T-cell (primary cell): ENCODE measurements around the gene DNMT3A. TPM values are rescaled to one million over a fixed set of nuclear protein-coding genes. Genes with fewer than 3 reads are reported as not detected.

Experiments used
- ATAC-seq, 4 experiments: fragments of 200-7000 bp in 3 of 4; fragments of 150-1000 bp in 1 of 4; cut with Tn5 transposase; replicated peaks in 1 of 4; 1 replicate in 3 of 4; 2 replicates in 1 of 4; pipeline ENCODE4 v1.10.0; 2021; ENCODE audit warnings: moderate library complexity in 3 of 4, mild to moderate bottlenecking in 2 of 4, moderate number of reproducible peaks in 1 of 4
- CTCF ChIA-PET, 2 donors: fragments of 300-600 bp; sonication (Branson Sonifier 250); formaldehyde crosslinking; loops; one replicate each; lab custom pipeline; 2022; ENCODE audit warnings: antibody characterized with exemption in 2 of 2; lab: Charles Lee
- POLR2A ChIA-PET, 2 donors: fragments of 300-600 bp; sonication (Branson Sonifier 250); formaldehyde crosslinking; loops; one replicate each; lab custom pipeline; 2022; ENCODE audit warnings: antibody characterized with exemption in 2 of 2; lab: Charles Lee
- DNase-seq, 35 experiments: peaks; one replicate each; pipeline versions ENCODE4 v3.0.0 to v3.0.0-alpha.2; 2013 to 2023
- H3K27ac ChIP-seq: one replicate; pipeline ENCODE4 v1.5.1; 2013; ENCODE audit warnings: low read length
- H3K27me3 ChIP-seq, 2 experiments: replicated peaks in 1 of 2; 1 replicate in 1 of 2; 2 replicates in 1 of 2; pipeline versions ENCODE4 v1.6.1 to v1.7.0; 2013; ENCODE audit warnings: low read length in 1 of 2, mixed read lengths in 1 of 2; ENCODE audit not compliant: control insufficient read depth in 2 of 2, insufficient read depth in 2 of 2; ENCODE audit errors: extremely low read depth in 1 of 2
- H3K36me3 ChIP-seq, 2 donors: 1 replicate in 1 of 2; 2 replicates in 1 of 2; pipeline versions ENCODE4 v1.6.1 to v1.7.0; 2013; ENCODE audit warnings: low read length in 1 of 2; ENCODE audit not compliant: control insufficient read depth in 2 of 2, insufficient read depth in 1 of 2; ENCODE audit errors: extremely low read depth in 1 of 2
- H3K4me1 ChIP-seq, 2 experiments: 1 replicate in 1 of 2; 2 replicates in 1 of 2; pipeline versions ENCODE4 v1.6.1 to v1.7.0; 2013; ENCODE audit warnings: low read length in 2 of 2, mixed read lengths in 1 of 2; ENCODE audit not compliant: insufficient read depth in 2 of 2, control insufficient read depth in 1 of 2; ENCODE audit errors: extremely low read depth in 1 of 2
- H3K4me3 ChIP-seq, 2 donors: 1 replicate in 1 of 2; 2 replicates in 1 of 2; pipeline versions ENCODE4 v1.5.1 to v1.7.0; 2013; ENCODE audit warnings: mild to moderate bottlenecking in 2 of 2, low read length in 1 of 2, moderate library complexity in 1 of 2; ENCODE audit not compliant: control insufficient read depth in 1 of 2; ENCODE audit errors: extremely low read depth in 1 of 2
- H3K9me3 ChIP-seq: 2 replicates; pipeline ENCODE4 v1.7.0; 2013
- H3K27ac Mint-ChIP-seq, 2 donors: one replicate each; pipeline ENCODE4 v1.8.0; 2020 to 2021; ENCODE audit warnings: mild to moderate bottlenecking in 2 of 2, mixed read lengths in 2 of 2
- H3K27me3 Mint-ChIP-seq, 2 donors: one replicate each; pipeline ENCODE4 v1.8.0; 2021 to 2022; ENCODE audit warnings: mixed read lengths in 2 of 2
- H3K36me3 Mint-ChIP-seq: one replicate; pipeline ENCODE4 v1.8.0; 2021; ENCODE audit warnings: mixed read lengths
- H3K4me1 Mint-ChIP-seq, 3 donors: one replicate each; pipeline ENCODE4 v1.8.0; 2020 to 2022; ENCODE audit warnings: mixed read lengths in 3 of 3, mild to moderate bottlenecking in 1 of 3
- H3K4me3 Mint-ChIP-seq, 3 donors: one replicate each; pipeline ENCODE4 v1.8.0; 2020 to 2022; ENCODE audit warnings: mild to moderate bottlenecking in 3 of 3, mixed read lengths in 3 of 3, moderate library complexity in 3 of 3
- H3K9me3 Mint-ChIP-seq, 3 donors: one replicate each; pipeline ENCODE4 v1.8.0; 2020 to 2022; ENCODE audit warnings: mixed read lengths in 3 of 3
- WGBS: methylation state at CpG from one replicate; pipeline ENCODE4 v1.1.5; 2013; ENCODE audit warnings: missing lambda C conversion rate; ENCODE audit not compliant: insufficient coverage; 5-methylcytosine and 5-hydroxymethylcytosine counted together
- total RNA-seq, 35 experiments: library from RNA in 6 of 35; stranded (reverse) in 6 of 35; fragments of 120-200 nt in 1 of 35; gene quantifications; one replicate each; pipeline versions ENCODE4 v1.2.1 to v1.2.4 and lab custom pipeline; 2013 to 2026

Gene DNMT3A
- total RNA-seq, 5 donors from 2014 or later (not counting 1 experiment from before 2014, with no cell fraction given), result 78.7 to 125 (median 93.2) TPM

DNA sequence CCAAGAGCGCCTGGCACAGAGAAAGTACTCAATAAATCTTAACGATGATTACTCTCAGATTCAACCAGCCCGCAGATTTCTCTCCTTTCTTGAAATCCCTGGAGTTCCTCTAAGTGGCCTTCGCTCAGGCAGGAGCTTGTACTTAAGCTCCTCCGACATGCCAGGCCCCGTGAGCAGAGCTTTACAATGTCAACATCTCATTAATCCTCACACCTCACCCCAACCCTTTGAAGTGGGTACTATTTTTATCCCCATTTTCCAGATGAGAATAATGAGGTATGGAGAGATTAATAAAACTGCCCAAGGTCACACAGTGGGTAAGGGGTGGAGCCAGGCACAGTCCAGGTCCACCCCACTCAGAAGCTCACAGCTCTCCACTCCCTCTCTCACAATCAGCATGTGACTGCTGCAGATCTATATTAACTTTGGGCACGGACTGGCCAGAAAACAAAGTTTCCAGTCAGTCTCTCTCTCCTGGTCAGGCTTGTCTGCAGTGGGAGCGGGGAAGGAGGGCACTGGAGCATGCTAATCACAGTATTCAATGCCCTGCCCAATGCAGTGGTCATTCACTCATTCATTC is 18.0 kb downstream of the DNMT3A start:
- 77% methylated on average over 6 of the region's 8 CpGs for WGBS
- Histone ChIP-seq H3K4me3 (peak overlapping the region in 1 of 2 donors; percentile 49), H3K27me3 (no peaks in the 10 kb centered on the region), H3K9me3 (no peaks in the 10 kb centered on the region), H3K4me1 (peaks cover 0 to 35% of the 10 kb centered on the region in 2 experiments), H3K36me3 (peaks cover 3 to 12% of the 10 kb centered on the region in 2 donors), H3K27ac (peak overlapping the region; percentile 36)
- ATAC-seq (no peak), DNase-seq (no peak)
- H3K36me3 Mint-ChIP-seq, result peaks cover 24% of the 10 kb centered on the region
- ChIA-PET CTCF (interaction anchor here in 1 of 2 donors (1.4 to 2.1 kb wide), 2 partner anchors 9 to 39 kb away, joined by 6 to 10 read pairs; no protein-coding TSS in a partner anchor), POLR2A (interaction anchor here in 1 of 2 donors (0.8 kb wide), 1 partner anchor 39 kb away, joined by 3 read pairs; no protein-coding TSS in a partner anchor)
- no peaks in the 10 kb centered on the region for H3K27me3 Mint-ChIP-seq
- H3K4me1 Mint-ChIP-seq, result peaks cover 51 to 60% (median 56%) of the 10 kb centered on the region in 3 donors
- H3K9me3 Mint-ChIP-seq, result peaks cover 0 to 17% (median 4%) of the 10 kb centered on the region in 3 donors
- peak overlapping the region; percentile 70 to 79 (median 71) for H3K4me3 Mint-ChIP-seq
- peak overlapping the region; percentile 87 to 90 for H3K27ac Mint-ChIP-seq

DNA sequence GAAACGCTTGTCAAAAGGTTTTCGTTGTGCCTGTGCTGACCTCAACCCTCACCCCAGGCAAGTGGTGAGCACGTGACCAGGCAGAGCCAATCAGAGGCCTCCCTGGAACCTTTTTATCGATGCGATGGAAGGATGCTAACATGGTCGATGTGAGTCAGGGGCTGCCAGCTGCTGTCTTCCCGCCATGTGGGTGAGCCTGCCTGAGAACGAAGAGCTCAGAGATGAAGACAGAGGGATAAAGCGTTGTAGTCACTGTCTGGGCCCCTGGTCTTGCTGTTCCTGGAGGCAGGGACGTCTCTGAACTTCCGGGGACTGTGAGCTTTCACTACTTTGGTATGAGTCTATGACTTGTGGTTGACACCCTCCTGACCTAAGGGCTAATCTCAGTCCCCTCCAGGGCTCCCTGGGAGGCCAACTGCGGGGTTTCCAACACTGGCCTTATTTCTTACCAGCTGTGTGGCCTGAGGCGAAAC is 18.6 kb downstream of the DNMT3A start:
- peak overlapping the region; percentile 70 to 79 (median 71) for H3K4me3 Mint-ChIP-seq
- DNase-seq, result peak in 30 of 35 experiments; percentile 28 to 72 (median 46)
- CTCF ChIA-PET, result interaction anchor here (0.6 to 2.1 kb wide), 4 partner anchors 9 to 191 kb away, joined by 3 to 10 read pairs (median 5); no protein-coding TSS in a partner anchor
- H3K27ac Mint-ChIP-seq, result peak overlapping the region; percentile 87 to 90
- no peaks in the 10 kb centered on the region for H3K27me3 Mint-ChIP-seq
- H3K36me3 Mint-ChIP-seq, result peaks cover 24% of the 10 kb centered on the region
- H3K4me3 ChIP-seq, result peak overlapping the region in 1 of 2 donors; percentile 49
- POLR2A ChIA-PET, result no interaction called here
- peaks cover 0 to 17% (median 4%) of the 10 kb centered on the region in 3 donors for H3K9me3 Mint-ChIP-seq
- 36% methylated on average over 12 of the region's 13 CpGs for WGBS
- peak; percentile 43 to 72 (median 60) for ATAC-seq
- H3K4me1 ChIP-seq, result peaks cover 0 to 33% of the 10 kb centered on the region in 2 experiments
- H3K27me3 ChIP-seq, result no peaks in the 10 kb centered on the region
- no peaks in the 10 kb centered on the region for H3K9me3 ChIP-seq
- H3K27ac ChIP-seq, result peak overlapping the region; percentile 36
- H3K36me3 ChIP-seq, result peaks cover 3 to 12% of the 10 kb centered on the region in 2 donors
- H3K4me1 Mint-ChIP-seq, result peaks cover 53 to 61% (median 56%) of the 10 kb centered on the region in 3 donors

- WGBS, result 56% methylated on average over 9 of the region's 9 CpGs
- peaks cover 0 to 33% of the 10 kb centered on the region in 2 experiments for H3K4me1 ChIP-seq
- Mint-ChIP-seq H3K4me3 (peak overlapping the region; percentile 10 to 71 (median 70)), H3K4me1 (peaks cover 58 to 66% (median 60%) of the 10 kb centered on the region in 3 donors), H3K27ac (peak overlapping the region; percentile 69 to 90), H3K36me3 (peaks cover 17% of the 10 kb centered on the region), H3K9me3 (peaks cover 0 to 12% (median 4%) of the 10 kb centered on the region in 3 donors), H3K27me3 (no peaks in the 10 kb centered on the region)
- ATAC-seq, result no peak
- DNase-seq, result no peak
- no peak overlapping the region for H3K4me3 ChIP-seq
- ChIA-PET CTCF (interaction anchor here (0.6 to 2.1 kb wide), 5 partner anchors 8 to 197 kb away, joined by 3 to 10 read pairs (median 4); no protein-coding TSS in a partner anchor), POLR2A (no interaction called here)
- H3K36me3 ChIP-seq, result peaks cover 3 to 8% of the 10 kb centered on the region in 2 donors
- H3K27me3 ChIP-seq, result no peaks in the 10 kb centered on the region
- peak overlapping the region; percentile 36 for H3K27ac ChIP-seq
- H3K9me3 ChIP-seq, result no peaks in the 10 kb centered on the region
Observed at GRCh38 chr2:25322312-25322711, 19.4 kb downstream of the DNMT3A start.

DNA sequence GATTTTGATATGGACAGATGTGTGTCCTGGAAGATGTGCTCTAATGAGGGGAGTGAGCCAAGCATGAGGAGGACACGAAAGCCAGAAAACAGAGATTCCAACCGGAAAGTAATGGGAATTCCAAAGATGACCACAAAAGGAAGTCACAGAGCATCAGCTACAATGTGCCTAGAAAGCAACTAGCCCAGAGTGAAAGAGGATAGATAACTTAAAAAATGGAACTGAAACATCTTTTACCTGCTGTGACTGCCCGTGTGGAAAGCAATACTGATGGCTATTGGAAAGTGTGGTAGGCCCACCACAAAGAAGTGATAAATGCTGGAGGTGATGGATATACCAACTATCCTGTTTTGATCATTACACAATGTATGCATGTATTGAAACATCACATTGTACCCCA is 21.6 kb downstream of the DNMT3A start:
- H3K36me3 ChIP-seq, result peaks cover 0 to 2% of the 10 kb centered on the region in 2 donors
- WGBS, result 88% methylated on average over 1 of the region's 3 CpGs
- no peaks in the 10 kb centered on the region for H3K27me3 Mint-ChIP-seq
- CTCF ChIA-PET, result no interaction called here
- H3K9me3 Mint-ChIP-seq, result no peaks in the 10 kb centered on the region
- no peak overlapping the region for H3K27ac ChIP-seq
- ATAC-seq, result no peak
- POLR2A ChIA-PET, result interaction anchor here in 1 of 2 donors (0.6 kb wide), 1 partner anchor 77 kb away, joined by 6 read pairs; no protein-coding TSS in a partner anchor
- H3K4me1 ChIP-seq, result peaks cover 14 to 47% of the 10 kb centered on the region in 2 experiments
- peak overlapping the region; percentile 9 to 71 for H3K27ac Mint-ChIP-seq
- no peaks in the 10 kb centered on the region for H3K36me3 Mint-ChIP-seq
- no peaks in the 10 kb centered on the region for H3K9me3 ChIP-seq
- H3K27me3 ChIP-seq, result no peaks in the 10 kb centered on the region
- H3K4me1 Mint-ChIP-seq, result peaks cover 72 to 82% (median 78%) of the 10 kb centered on the region in 3 donors
- DNase-seq, result no peak
- no peak overlapping the region for H3K4me3 Mint-ChIP-seq
- H3K4me3 ChIP-seq, result no peak overlapping the region

DNA sequence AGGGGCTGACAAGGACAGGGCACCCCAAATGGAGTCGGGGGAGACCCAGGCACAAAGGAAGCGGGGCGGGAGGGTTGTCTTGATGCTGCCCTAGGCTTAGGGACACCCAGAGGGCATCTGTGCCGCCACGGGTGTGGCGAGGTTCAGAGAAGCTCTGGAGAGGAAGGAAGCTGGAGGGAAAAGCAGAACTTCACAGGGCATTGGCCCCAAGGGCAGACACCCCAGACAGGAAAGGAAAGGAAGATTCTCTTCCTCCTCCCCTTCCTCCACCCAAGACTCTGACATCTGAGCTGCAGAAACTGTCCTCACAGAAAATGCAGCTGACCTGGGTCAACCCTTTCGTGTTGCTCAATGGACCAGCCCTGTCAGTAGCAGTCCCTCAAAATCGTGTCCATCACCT is 25.6 kb downstream of the DNMT3A start:
- H3K27ac ChIP-seq, result peak overlapping the region; percentile 69
- ChIA-PET POLR2A (no interaction called here), CTCF (no interaction called here)
- H3K36me3 Mint-ChIP-seq, result peaks cover 2% of the 10 kb centered on the region
- H3K27me3 Mint-ChIP-seq, result no peaks in the 10 kb centered on the region
- ATAC-seq (no peak), DNase-seq (no peak)
- H3K27me3 ChIP-seq, result no peaks in the 10 kb centered on the region
- peaks cover 9 to 16% of the 10 kb centered on the region in 2 donors for H3K36me3 ChIP-seq
- H3K27ac Mint-ChIP-seq, result peak overlapping the region; percentile 82 to 88
- peak overlapping the region in 1 of 3 donors; percentile 75 for H3K4me3 Mint-ChIP-seq
- no peaks in the 10 kb centered on the region for H3K9me3 ChIP-seq
- H3K9me3 Mint-ChIP-seq, result no peaks in the 10 kb centered on the region
- peaks cover 35 to 57% of the 10 kb centered on the region in 2 experiments for H3K4me1 ChIP-seq
- 72% methylated on average over 4 of the region's 8 CpGs for WGBS
- H3K4me3 ChIP-seq, result no peak overlapping the region
- peaks cover 66 to 75% (median 74%) of the 10 kb centered on the region in 3 donors for H3K4me1 Mint-ChIP-seq

- WGBS, result 90% methylated on average over 9 of the region's 11 CpGs
- H3K27ac Mint-ChIP-seq, result peak overlapping the region; percentile 82 to 88
- peaks cover 35 to 63% of the 10 kb centered on the region in 2 experiments for H3K4me1 ChIP-seq
- ChIA-PET CTCF (interaction anchor here in 1 of 2 donors (1.5 kb wide), 1 partner anchor 39 kb away, joined by 5 read pairs; no protein-coding TSS in a partner anchor), POLR2A (no interaction called here)
- H3K4me1 Mint-ChIP-seq, result peaks cover 72 to 79% (median 73%) of the 10 kb centered on the region in 3 donors
- ATAC-seq (no peak), DNase-seq (no peak)
- no peaks in the 10 kb centered on the region for H3K27me3 Mint-ChIP-seq
- H3K4me3 ChIP-seq, result no peak overlapping the region
- H3K9me3 Mint-ChIP-seq, result no peaks in the 10 kb centered on the region
- peaks cover 2% of the 10 kb centered on the region for H3K36me3 Mint-ChIP-seq
- H3K36me3 ChIP-seq, result peaks cover 14 to 19% of the 10 kb centered on the region in 2 donors
- H3K27ac ChIP-seq, result peak overlapping the region; percentile 69
- no peaks in the 10 kb centered on the region for H3K9me3 ChIP-seq
- peak overlapping the region in 1 of 3 donors; percentile 75 for H3K4me3 Mint-ChIP-seq
- no peaks in the 10 kb centered on the region for H3K27me3 ChIP-seq
Observed at GRCh38 chr2:25315316-25315680, 26.4 kb downstream of the DNMT3A start.
